ENCODE data around the gene CDK7. TPM values are rescaled to one million over a fixed set of nuclear protein-coding genes. Genes with fewer than 3 reads are reported as not detected.

CDK7 gene
- 10 to 100 TPM; 37.4 to 52.5 TPM for polyA plus RNA-seq

- H3K27ac ChIP-seq (ENCODE audit: low read depth in 2 of 2, low read length in 1 of 2), result peak within 1 kb of the TSS; percentile 79 to 96
Observed at GRCh38 chr5:69234457-69235268, at the start of gene CDK7. Gene CDK7, plus strand, starts transcription at chr5:69234886. Its CDS starts 90 bp downstream, at chr5:69234976.

GRCh38 chr5:69187342-69187741, 47.3 kb upstream of the CDK7 start:
- 89 to 94% methylated on average over 2 of the region's 2 CpGs for WGBS, 2 donors
- Histone ChIP-seq H3K9me3 (ENCODE audit: control insufficient read depth in 2 of 2, insufficient read depth in 1 of 2, low read depth in 1 of 2, low read length in 1 of 2) (no peaks in the 10 kb centered on the region), H3K36me3 (ENCODE audit: control insufficient read depth in 2 of 2, insufficient read depth in 2 of 2, low read length in 1 of 2) (no peaks in the 10 kb centered on the region), H3K4me1 (ENCODE audit: control insufficient read depth in 2 of 2, insufficient read depth in 2 of 2, low read length in 1 of 2) (no peaks in the 10 kb centered on the region), H3K27ac (ENCODE audit: low read depth in 2 of 2, low read length in 1 of 2) (no peak overlapping the region), H3K27me3 (ENCODE audit: control insufficient read depth in 1 of 2, insufficient read depth in 2 of 2, low read length in 2 of 2) (no peaks in the 10 kb centered on the region), H3K4me3 (ENCODE audit: low read depth in 1 of 2, low read length in 2 of 2) (no peak overlapping the region)

More at GRCh38 chr5:69234457-69235268, at the start of gene CDK7:
- Histone ChIP-seq H3K4me1 (ENCODE audit: control insufficient read depth in 2 of 2, insufficient read depth in 2 of 2, low read length in 1 of 2) (peaks cover 0 to 3% of the 10 kb centered on the region in 2 donors), H3K9me3 (ENCODE audit: control insufficient read depth in 2 of 2, insufficient read depth in 1 of 2, low read depth in 1 of 2, low read length in 1 of 2) (no peaks in the 10 kb centered on the region), H3K27me3 (ENCODE audit: control insufficient read depth in 1 of 2, insufficient read depth in 2 of 2, low read length in 2 of 2) (no peaks in the 10 kb centered on the region), H3K36me3 (ENCODE audit: control insufficient read depth in 2 of 2, insufficient read depth in 2 of 2, low read length in 1 of 2) (no peaks in the 10 kb centered on the region), H3K4me3 (ENCODE audit: low read depth in 1 of 2, low read length in 2 of 2) (peak within 1 kb of the TSS; percentile 82 to 85)
- 0% methylated on average over 49 of the region's 49 CpGs for WGBS, 2 donors

- H3K27me3 ChIP-seq (ENCODE audit: control insufficient read depth in 1 of 2, insufficient read depth in 2 of 2, low read length in 2 of 2), result no peaks in the 10 kb centered on the region
- peak overlapping the region; percentile 72 to 84 for H3K4me3 ChIP-seq (ENCODE audit: low read depth in 1 of 2, low read length in 2 of 2)
- no peaks in the 10 kb centered on the region for H3K4me1 ChIP-seq (ENCODE audit: control insufficient read depth in 2 of 2, insufficient read depth in 2 of 2, low read length in 1 of 2)
- 17 to 23% methylated on average over 8 of the region's 8 CpGs for WGBS, 2 donors
- H3K36me3 ChIP-seq (ENCODE audit: control insufficient read depth in 2 of 2, insufficient read depth in 2 of 2, low read length in 1 of 2), result no peaks in the 10 kb centered on the region
- H3K27ac ChIP-seq (ENCODE audit: low read depth in 2 of 2, low read length in 1 of 2), result peak overlapping the region; percentile 47 to 86
- no peaks in the 10 kb centered on the region for H3K9me3 ChIP-seq (ENCODE audit: control insufficient read depth in 2 of 2, insufficient read depth in 1 of 2, low read depth in 1 of 2, low read length in 1 of 2)
Observed at GRCh38 chr5:69188811-69189161, 45.9 kb upstream of the CDK7 start.

GRCh38 chr5:69189162-69190086, 45.3 kb upstream of the CDK7 start, which contains the start of gene CENPH:
Gene CENPH, plus strand, starts transcription at chr5:69189583. Its CDS starts 52 bp downstream, at chr5:69189635.
- H3K27me3 ChIP-seq (ENCODE audit: control insufficient read depth in 1 of 2, insufficient read depth in 2 of 2, low read length in 2 of 2), result no peaks in the 10 kb centered on the region

GRCh38 chr5:69202497-69202896, 32.2 kb upstream of the CDK7 start:
- no peaks in the 10 kb centered on the region for H3K27me3 ChIP-seq (ENCODE audit: control insufficient read depth in 1 of 2, insufficient read depth in 2 of 2, low read length in 2 of 2)
- no peak overlapping the region for H3K4me3 ChIP-seq (ENCODE audit: low read depth in 1 of 2, low read length in 2 of 2)
- H3K36me3 ChIP-seq (ENCODE audit: control insufficient read depth in 2 of 2, insufficient read depth in 2 of 2, low read length in 1 of 2), result no peaks in the 10 kb centered on the region
- 93 to 100% methylated on average over 1 of the region's 1 CpG for WGBS, 2 donors
- H3K4me1 ChIP-seq (ENCODE audit: control insufficient read depth in 2 of 2, insufficient read depth in 2 of 2, low read length in 1 of 2), result no peaks in the 10 kb centered on the region
- H3K9me3 ChIP-seq (ENCODE audit: control insufficient read depth in 2 of 2, insufficient read depth in 1 of 2, low read depth in 1 of 2, low read length in 1 of 2), result no peaks in the 10 kb centered on the region
- H3K27ac ChIP-seq (ENCODE audit: low read depth in 2 of 2, low read length in 1 of 2), result no peak overlapping the region

More at GRCh38 chr5:69189162-69190086, 45.3 kb upstream of the CDK7 start, which contains the start of gene CENPH:
- WGBS, 2 donors, result 0 to 1% methylated on average over 55 of the region's 55 CpGs
- no peaks in the 10 kb centered on the region for H3K4me1 ChIP-seq (ENCODE audit: control insufficient read depth in 2 of 2, insufficient read depth in 2 of 2, low read length in 1 of 2)
- H3K27ac ChIP-seq (ENCODE audit: low read depth in 2 of 2, low read length in 1 of 2), result peak within 1 kb of the TSS; percentile 47 to 86
- no peaks in the 10 kb centered on the region for H3K36me3 ChIP-seq (ENCODE audit: control insufficient read depth in 2 of 2, insufficient read depth in 2 of 2, low read length in 1 of 2)
- H3K4me3 ChIP-seq (ENCODE audit: low read depth in 1 of 2, low read length in 2 of 2), result peak within 1 kb of the TSS; percentile 72 to 84
- H3K9me3 ChIP-seq (ENCODE audit: control insufficient read depth in 2 of 2, insufficient read depth in 1 of 2, low read depth in 1 of 2, low read length in 1 of 2), result no peaks in the 10 kb centered on the region

DNA sequence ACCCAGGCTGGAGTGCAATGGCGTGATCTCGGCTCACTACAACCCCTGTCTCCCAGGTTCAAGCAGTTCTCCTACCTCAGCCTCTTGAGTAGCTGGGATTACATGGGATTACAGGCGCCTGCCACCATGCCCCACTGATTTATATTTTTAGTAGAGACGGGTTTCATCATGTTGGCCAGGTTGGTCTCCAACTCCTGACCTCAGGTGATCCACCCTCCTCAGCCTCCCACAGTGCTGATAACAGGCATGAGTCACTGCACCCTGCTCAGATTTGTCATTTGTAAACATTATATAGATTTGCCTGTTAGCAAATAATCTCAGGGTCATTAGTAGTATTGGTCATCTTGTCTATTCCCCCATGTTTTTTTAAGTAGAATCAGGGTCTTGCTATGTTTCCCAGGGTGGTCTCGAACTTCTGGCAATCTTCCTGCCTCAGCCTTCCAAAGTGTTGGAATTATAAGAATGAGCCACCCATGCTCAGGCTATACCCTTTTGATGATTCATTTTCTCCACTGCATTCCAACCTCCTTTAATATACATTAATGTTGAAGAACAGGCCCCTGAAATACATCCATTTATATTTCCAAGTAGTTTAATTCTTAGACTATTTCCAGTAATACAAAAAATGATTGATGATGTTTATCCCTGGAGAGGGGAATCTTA, 28.0 kb upstream of the CDK7 start:
- H3K4me3 ChIP-seq (ENCODE audit: low read depth in 1 of 2, low read length in 2 of 2), result no peak overlapping the region
- no peaks in the 10 kb centered on the region for H3K4me1 ChIP-seq (ENCODE audit: control insufficient read depth in 2 of 2, insufficient read depth in 2 of 2, low read length in 1 of 2)
- no peaks in the 10 kb centered on the region for H3K27me3 ChIP-seq (ENCODE audit: control insufficient read depth in 1 of 2, insufficient read depth in 2 of 2, low read length in 2 of 2)
- 84 to 88% methylated on average over 5 of the region's 5 CpGs for WGBS, 2 donors
- no peaks in the 10 kb centered on the region for H3K9me3 ChIP-seq (ENCODE audit: control insufficient read depth in 2 of 2, insufficient read depth in 1 of 2, low read depth in 1 of 2, low read length in 1 of 2)
- no peaks in the 10 kb centered on the region for H3K36me3 ChIP-seq (ENCODE audit: control insufficient read depth in 2 of 2, insufficient read depth in 2 of 2, low read length in 1 of 2)
- no peak overlapping the region for H3K27ac ChIP-seq (ENCODE audit: low read depth in 2 of 2, low read length in 1 of 2)

GRCh38 chr5:69209602-69210001, 25.1 kb upstream of the CDK7 start:
- Histone ChIP-seq H3K9me3 (ENCODE audit: control insufficient read depth in 2 of 2, insufficient read depth in 1 of 2, low read depth in 1 of 2, low read length in 1 of 2) (no peaks in the 10 kb centered on the region), H3K4me3 (ENCODE audit: low read depth in 1 of 2, low read length in 2 of 2) (no peak overlapping the region), H3K36me3 (ENCODE audit: control insufficient read depth in 2 of 2, insufficient read depth in 2 of 2, low read length in 1 of 2) (no peaks in the 10 kb centered on the region), H3K27me3 (ENCODE audit: control insufficient read depth in 1 of 2, insufficient read depth in 2 of 2, low read length in 2 of 2) (no peaks in the 10 kb centered on the region), H3K27ac (ENCODE audit: low read depth in 2 of 2, low read length in 1 of 2) (no peak overlapping the region), H3K4me1 (ENCODE audit: control insufficient read depth in 2 of 2, insufficient read depth in 2 of 2, low read length in 1 of 2) (no peaks in the 10 kb centered on the region)
- 77 to 79% methylated on average over 2 of the region's 2 CpGs for WGBS, 2 donors

GRCh38 chr5:69211200-69211599, 23.5 kb upstream of the CDK7 start:
- no peaks in the 10 kb centered on the region for H3K4me1 ChIP-seq (ENCODE audit: control insufficient read depth in 2 of 2, insufficient read depth in 2 of 2, low read length in 1 of 2)
- H3K9me3 ChIP-seq (ENCODE audit: control insufficient read depth in 2 of 2, insufficient read depth in 1 of 2, low read depth in 1 of 2, low read length in 1 of 2), result no peaks in the 10 kb centered on the region
- WGBS, 2 donors, result 83 to 88% methylated on average over 2 of the region's 2 CpGs
- H3K27ac ChIP-seq (ENCODE audit: low read depth in 2 of 2, low read length in 1 of 2), result no peak overlapping the region
- H3K4me3 ChIP-seq (ENCODE audit: low read depth in 1 of 2, low read length in 2 of 2), result no peak overlapping the region
- no peaks in the 10 kb centered on the region for H3K36me3 ChIP-seq (ENCODE audit: control insufficient read depth in 2 of 2, insufficient read depth in 2 of 2, low read length in 1 of 2)
- no peaks in the 10 kb centered on the region for H3K27me3 ChIP-seq (ENCODE audit: control insufficient read depth in 1 of 2, insufficient read depth in 2 of 2, low read length in 2 of 2)

DNA sequence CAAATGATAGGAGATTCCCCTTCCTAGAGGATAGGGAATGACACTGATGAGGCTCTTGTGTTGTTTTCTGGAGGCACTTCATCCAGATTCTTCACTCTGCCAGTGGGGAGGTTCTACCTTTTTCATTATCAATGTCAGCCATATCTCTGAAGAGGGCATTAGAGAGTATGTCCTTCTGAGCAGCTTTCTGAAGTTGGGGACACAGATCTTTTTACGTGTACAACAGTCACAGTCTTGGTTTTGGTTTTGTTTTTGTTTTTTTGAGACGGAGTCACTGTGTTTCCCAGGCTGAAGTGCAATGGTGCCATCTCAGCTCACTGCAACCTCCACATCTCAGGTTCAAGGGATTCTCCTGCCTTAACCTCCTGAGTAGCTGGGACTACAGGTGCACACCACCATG, 22.7 kb upstream of the CDK7 start:
- no peak overlapping the region for H3K27ac ChIP-seq (ENCODE audit: low read depth in 2 of 2, low read length in 1 of 2)
- no peaks in the 10 kb centered on the region for H3K9me3 ChIP-seq (ENCODE audit: control insufficient read depth in 2 of 2, insufficient read depth in 1 of 2, low read depth in 1 of 2, low read length in 1 of 2)
- no peak overlapping the region for H3K4me3 ChIP-seq (ENCODE audit: low read depth in 1 of 2, low read length in 2 of 2)
- no peaks in the 10 kb centered on the region for H3K4me1 ChIP-seq (ENCODE audit: control insufficient read depth in 2 of 2, insufficient read depth in 2 of 2, low read length in 1 of 2)
- no peaks in the 10 kb centered on the region for H3K27me3 ChIP-seq (ENCODE audit: control insufficient read depth in 1 of 2, insufficient read depth in 2 of 2, low read length in 2 of 2)
- no peaks in the 10 kb centered on the region for H3K36me3 ChIP-seq (ENCODE audit: control insufficient read depth in 2 of 2, insufficient read depth in 2 of 2, low read length in 1 of 2)
- 90 to 94% methylated on average over 2 of the region's 2 CpGs for WGBS, 2 donors

Data from esophagus (tissue), 2 donors.